SW 1271 (cell line): ENCODE data around the gene AOC3.
"Not testable (repeated sequence)": the region's sequence is repeated elsewhere in the genome, so short reads cannot be mapped to it uniquely, and the experiment has no call there.

ENCODE experiments used
- DNase-seq, 2 experiments: peaks; one replicate each; lab custom pipeline; 2025; lab: John Stamatoyannopoulos, UW

AOC3 gene

GRCh38 chr17:42894283-42895184, 43.5 kb downstream of the AOC3 start:
- DNase-seq, result no peak

DNA sequence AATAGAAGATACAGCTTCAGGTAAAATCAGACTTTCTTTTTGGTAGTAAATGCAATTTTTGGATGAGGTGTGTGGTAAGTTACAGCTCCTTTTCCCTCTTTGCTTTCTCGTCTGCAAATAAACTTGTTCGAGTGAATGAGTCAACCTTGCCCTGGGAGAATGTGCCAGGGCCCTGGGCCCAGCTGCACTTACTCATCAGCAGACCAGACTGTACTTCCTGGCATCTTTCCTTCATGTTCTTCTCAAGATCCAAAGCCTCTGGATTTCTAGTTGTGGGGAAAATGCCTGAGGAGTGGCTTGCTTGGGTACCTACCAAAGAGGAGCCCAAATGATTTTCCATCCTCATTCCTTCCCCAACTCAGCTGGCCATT, 44.2 kb downstream of the AOC3 start:
- peak; percentile 11 to 69 for DNase-seq

DNA sequence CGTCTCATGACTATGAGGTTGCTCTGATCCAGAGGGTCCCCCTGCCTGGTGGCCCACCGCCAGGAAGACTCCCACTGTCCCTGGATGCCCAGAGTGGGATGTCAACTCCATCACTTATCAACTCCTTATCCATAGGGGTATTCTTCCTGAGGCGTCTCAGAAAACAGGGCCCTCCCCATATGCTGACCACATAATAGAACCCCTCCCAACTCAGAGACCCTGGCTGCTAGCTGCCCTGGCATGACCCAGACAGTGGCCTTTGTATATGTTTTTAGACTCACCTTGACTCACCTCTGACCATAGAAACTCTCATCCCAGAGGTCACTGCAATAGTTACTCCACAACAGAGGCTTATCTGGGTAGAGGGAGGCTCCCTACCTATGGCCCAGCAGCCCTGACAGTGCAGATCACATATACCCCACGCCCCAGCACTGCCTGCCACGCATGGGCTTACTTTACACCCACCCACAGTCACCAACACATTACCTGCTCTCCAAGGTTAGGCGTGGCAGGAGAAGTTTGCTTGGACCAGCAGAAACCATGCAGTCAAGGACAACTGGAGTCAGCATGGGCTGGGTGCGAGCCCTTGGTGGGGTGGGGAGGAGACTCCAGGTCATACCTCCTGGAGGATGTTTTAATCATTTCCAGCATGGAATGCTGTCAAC, 47.3 kb downstream of the AOC3 start:
- DNase-seq, result no peak

DNA sequence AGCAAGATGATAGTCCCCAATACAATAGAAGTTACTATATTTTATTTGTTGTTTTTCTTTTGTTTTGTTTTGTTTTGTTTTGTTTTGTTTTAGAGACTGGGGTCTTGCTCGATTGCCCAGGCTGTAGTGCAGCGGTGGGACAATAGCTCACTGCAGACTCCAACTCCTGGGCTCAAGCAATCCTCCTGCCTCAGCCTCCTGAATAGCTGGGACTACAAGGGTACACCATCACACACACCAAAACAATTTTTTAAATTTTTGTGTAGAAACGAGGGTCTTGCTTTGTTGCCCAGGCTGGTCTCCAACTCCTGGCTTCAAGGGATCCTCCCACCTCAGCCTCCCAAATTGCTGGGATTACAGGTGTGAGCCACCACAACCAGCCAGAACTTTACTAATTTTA, 49.0 kb downstream of the AOC3 start:
- not testable (repeated sequence) for DNase-seq

DNA sequence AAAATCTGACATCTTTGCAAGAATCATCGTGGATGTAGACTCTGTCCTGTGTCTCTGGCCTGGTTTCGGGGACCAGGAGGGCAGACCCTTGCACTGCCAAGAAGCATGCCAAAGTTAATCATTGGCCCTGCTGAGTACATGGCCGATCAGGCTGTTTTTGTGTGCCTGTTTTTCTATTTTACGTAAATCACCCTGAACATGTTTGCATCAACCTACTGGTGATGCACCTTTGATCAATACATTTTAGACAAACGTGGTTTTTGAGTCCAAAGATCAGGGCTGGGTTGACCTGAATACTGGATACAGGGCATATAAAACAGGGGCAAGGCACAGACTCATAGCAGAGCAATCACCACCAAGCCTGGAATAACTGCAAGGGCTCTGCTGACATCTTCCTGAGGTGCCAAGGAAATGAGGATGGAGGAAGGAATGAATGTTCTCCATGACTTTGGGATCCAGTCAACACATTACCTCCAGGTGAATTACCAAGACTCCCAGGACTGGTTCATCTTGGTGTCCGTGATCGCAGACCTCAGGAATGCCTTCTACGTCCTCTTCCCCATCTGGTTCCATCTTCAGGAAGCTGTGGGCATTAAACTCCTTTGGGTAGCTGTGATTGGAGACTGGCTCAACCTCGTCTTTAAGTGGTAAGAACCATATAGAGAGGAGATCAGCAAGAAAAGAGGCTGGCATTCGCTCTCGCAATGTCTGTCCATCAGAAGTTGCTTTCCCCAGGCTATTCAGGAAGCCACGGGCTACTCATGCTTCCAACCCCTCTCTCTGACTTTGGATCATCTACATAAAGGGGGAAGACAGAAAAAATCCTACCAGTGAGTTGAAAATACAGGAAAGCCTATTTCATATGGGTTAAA, 49.7 kb downstream of the AOC3 start, which contains the start of gene G6PC1:
TSS of gene G6PC1 (plus strand) at position 340 of the 872 bp plus-strand sequence. CDS start at position 418, 78 bp downstream.
- no peak for DNase-seq

DNA sequence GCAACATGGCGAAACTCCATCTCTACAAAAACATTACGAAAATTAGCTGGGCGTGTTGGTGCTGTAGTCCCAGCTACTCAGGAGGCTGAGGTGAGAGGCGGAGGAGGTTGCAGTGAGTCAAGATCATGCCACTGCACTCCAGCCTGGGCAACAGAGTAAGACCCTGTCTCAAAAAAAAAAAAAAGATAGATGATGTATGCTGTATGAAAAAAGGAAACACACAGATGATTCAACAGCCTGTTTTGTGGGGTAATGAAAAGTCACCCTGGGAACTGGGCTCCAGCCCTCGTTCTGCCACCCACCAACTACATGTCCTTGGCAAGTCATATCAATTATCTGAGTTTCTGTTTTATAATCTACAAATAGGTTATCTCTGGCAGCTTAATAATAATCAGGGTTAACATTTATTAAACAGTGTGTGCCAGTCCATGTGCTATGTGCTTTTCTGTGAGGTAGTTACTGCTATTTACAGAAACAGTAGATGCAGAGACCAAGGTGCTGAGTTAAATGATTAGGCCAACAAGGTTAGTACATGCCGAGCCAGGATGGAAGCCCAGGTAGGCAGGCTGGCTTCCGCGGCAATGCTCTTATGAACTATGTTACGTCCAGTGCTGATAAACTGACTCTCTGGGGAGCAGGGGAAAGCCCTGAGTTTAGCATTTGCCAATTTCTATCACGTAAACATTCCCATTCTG, 50.7 kb downstream of the AOC3 start:
- DNase-seq, result no peak

- no peak for DNase-seq
These were observed 53.1 kb downstream of the AOC3 start for GRCh38 chr17:42904110-42904469.

GRCh38 chr17:42906772-42907446, 55.9 kb downstream of the AOC3 start:
- DNase-seq, result no peak
